ENCODE results near the gene PSMD3.

GRCh38 chr17:39969375-39969774, 11.2 kb upstream of the PSMD3 start:
- TF ChIP-seq, protein P1, sequence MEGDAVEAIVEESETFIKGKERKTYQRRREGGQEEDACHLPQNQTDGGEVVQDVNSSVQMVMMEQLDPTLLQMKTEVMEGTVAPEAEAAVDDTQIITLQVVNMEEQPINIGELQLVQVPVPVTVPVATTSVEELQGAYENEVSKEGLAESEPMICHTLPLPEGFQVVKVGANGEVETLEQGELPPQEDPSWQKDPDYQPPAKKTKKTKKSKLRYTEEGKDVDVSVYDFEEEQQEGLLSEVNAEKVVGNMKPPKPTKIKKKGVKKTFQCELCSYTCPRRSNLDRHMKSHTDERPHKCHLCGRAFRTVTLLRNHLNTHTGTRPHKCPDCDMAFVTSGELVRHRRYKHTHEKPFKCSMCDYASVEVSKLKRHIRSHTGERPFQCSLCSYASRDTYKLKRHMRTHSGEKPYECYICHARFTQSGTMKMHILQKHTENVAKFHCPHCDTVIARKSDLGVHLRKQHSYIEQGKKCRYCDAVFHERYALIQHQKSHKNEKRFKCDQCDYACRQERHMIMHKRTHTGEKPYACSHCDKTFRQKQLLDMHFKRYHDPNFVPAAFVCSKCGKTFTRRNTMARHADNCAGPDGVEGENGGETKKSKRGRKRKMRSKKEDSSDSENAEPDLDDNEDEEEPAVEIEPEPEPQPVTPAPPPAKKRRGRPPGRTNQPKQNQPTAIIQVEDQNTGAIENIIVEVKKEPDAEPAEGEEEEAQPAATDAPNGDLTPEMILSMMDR (optimal IDR thresholded peaks at IDR 0.05 in 1 of 3, IDR thresholded peaks at IDR 0.05 in 1 of 3, conservative IDR thresholded peaks at IDR 0.05 in 1 of 3; ENCODE audit: extremely low read depth in 1 of 3, insufficient read depth in 2 of 3, low read length in 3 of 3) = no peak
- no peak for TF ChIP-seq EZH2 (IDR thresholded peaks at IDR 0.05; ENCODE audit: low read length)
